Astrocyte of the spinal cord (primary cell): ENCODE results near the gene CAMK2A.

Source experiments
- DNase-seq: peaks from one replicate; pipeline ENCODE4 v3.0.0; 2011; ENCODE audit warnings: low read depth, low spot score
- H3K4me3 ChIP-seq: 2 replicates; pipeline ENCODE4 v1.5.1; 2011; ENCODE audit warnings: low read depth, mild to moderate bottlenecking, low read length, moderate library complexity
- CTCF ChIP-seq: IDR thresholded peaks from 2 replicates; pipeline ENCODE4 v1.5.1; 2012; ENCODE audit warnings: low read depth, mild to moderate bottlenecking, low read length, inconsistent platforms
- in situ Hi-C: cut with HindIII; loops from 2 replicates; pipeline ENCODE4 v1.10.0; 2017; ENCODE audit warnings: low sequenced_read_pairs

The CAMK2A gene

GRCh38 chr5:150182774-150183173, 106.8 kb downstream of the CAMK2A start:
- in situ Hi-C loops: no loop called here
- DNase-seq: no peak
- H3K4me3 ChIP-seq: no peak overlapping the region
- TF ChIP-seq CTCF: no peak

GRCh38 chr5:150181766-150182545, 107.6 kb downstream of the CAMK2A start:
- no peak for DNase-seq
- TF ChIP-seq CTCF: no peak
- in situ Hi-C loops: no loop called here
- no peak overlapping the region for H3K4me3 ChIP-seq

- H3K4me3 ChIP-seq: no peak overlapping the region
- DNase-seq: peak; percentile 50
- no peak for TF ChIP-seq CTCF
- in situ Hi-C loops: no loop called here
These were observed 108.5 kb downstream of the CAMK2A start for GRCh38 chr5:150181027-150181426.

GRCh38 chr5:150180241-150181026, 109.1 kb downstream of the CAMK2A start:
- in situ Hi-C loops: no loop called here
- no peak overlapping the region for H3K4me3 ChIP-seq
- no peak for DNase-seq
- no peak for TF ChIP-seq CTCF

GRCh38 chr5:150179019-150179620, 110.5 kb downstream of the CAMK2A start:
- TF ChIP-seq CTCF: no peak
- H3K4me3 ChIP-seq: no peak overlapping the region
- no peak for DNase-seq
- in situ Hi-C loops: no loop called here

GRCh38 chr5:150178262-150178661, 111.3 kb downstream of the CAMK2A start:
- H3K4me3 ChIP-seq: no peak overlapping the region
- in situ Hi-C loops: no loop called here
- DNase-seq: no peak
- TF ChIP-seq CTCF: no peak
